Panc1 (cell line): Measurements from ENCODE around the gene MAP1LC3A. TPM values are rescaled to one million over a fixed set of nuclear protein-coding genes. Genes with fewer than 3 reads are reported as not detected.

Experiments used
- ATAC-seq: fragments of 200-7000 bp; cut with Tn5 transposase; 2 replicates; pipeline ENCODE4 v1.9.1; 2020; ENCODE audit warnings: mild to moderate bottlenecking, moderate library complexity
- BruUV-seq: library from RNA; stranded (reverse); fragments of 400-500 nt; replicated peaks from 2 replicates; lab custom pipeline; 2021; lab: Mats Ljungman, UMichigan
- CTCF ChIA-PET: fragments of 300-600 bp; sonication (Branson Sonifier 250); formaldehyde crosslinking; loops from one replicate; lab custom pipeline; 2022; ENCODE audit warnings: antibody characterized with exemption; lab: Charles Lee
- POLR2A ChIA-PET: fragments of 300-600 bp; sonication (Branson Sonifier 250); formaldehyde crosslinking; loops from one replicate; lab custom pipeline; 2022; ENCODE audit warnings: antibody characterized with exemption; lab: Charles Lee
- DNase-seq: peaks from one replicate; pipeline ENCODE4 v3.0.0-alpha.2; 2010; ENCODE audit warnings: low read depth, low spot score
- H3K27ac ChIP-seq: 2 replicates; pipeline ENCODE4 v1.5.1; 2011; ENCODE audit warnings: mild to moderate bottlenecking, low read length, inconsistent platforms
- H3K27me3 ChIP-seq: fragments of 200-500 bp; sonication (Bioruptor generic); 2 replicates; pipeline ENCODE4 v1.6.0; 2014; ENCODE audit warnings: low read length, inconsistent platforms; ENCODE audit not compliant: control insufficient read depth, insufficient read depth
- H3K36me3 ChIP-seq: fragments of 200-500 bp; sonication (Bioruptor generic); 2 replicates; pipeline ENCODE4 v1.5.1; 2014; ENCODE audit warnings: inconsistent platforms, mild to moderate bottlenecking, low read length, moderate library complexity; ENCODE audit not compliant: control insufficient read depth, insufficient read depth
- H3K4me1 ChIP-seq: 2 replicates; pipeline ENCODE4 v1.5.1; 2011; ENCODE audit warnings: inconsistent platforms, mild to moderate bottlenecking, low read length, moderate library complexity; ENCODE audit not compliant: control insufficient read depth, insufficient read depth
- H3K4me3 ChIP-seq, 2 experiments: 2 replicates each; pipeline ENCODE4 v1.5.1; 2011 to 2012; ENCODE audit warnings: low read depth in 2 of 2, low read length in 2 of 2, mild to moderate bottlenecking in 2 of 2, inconsistent platforms in 1 of 2, moderate library complexity in 1 of 2
- H3K9me3 ChIP-seq: fragments of 200-500 bp; sonication (Bioruptor generic); 2 replicates; pipeline ENCODE4 v1.5.1; 2014; ENCODE audit warnings: low read depth, mild to moderate bottlenecking, inconsistent platforms, low read length, moderate library complexity; ENCODE audit not compliant: control insufficient read depth, insufficient read depth
- CTCF ChIP-seq: fragments of 450-650 bp; IDR thresholded peaks from 2 replicates; pipeline ENCODE4 v1.5.1; 2017; ENCODE audit warnings: mild to moderate bottlenecking
- POLR2AphosphoS5 ChIP-seq: IDR thresholded peaks from 2 replicates; pipeline ENCODE4 v1.6.1; 2012; ENCODE audit warnings: mild to moderate bottlenecking, low read depth, low read length, moderate library complexity
- REST ChIP-seq, 2 experiments: IDR thresholded peaks; 2 replicates each; pipeline ENCODE4 v1.6.1; 2011 to 2012; ENCODE audit warnings: low read depth in 2 of 2, control low read depth in 1 of 2, low read length in 1 of 2, mild to moderate bottlenecking in 1 of 2, moderate library complexity in 1 of 2; ENCODE audit not compliant: insufficient read depth in 1 of 2
- SIN3A ChIP-seq: IDR thresholded peaks from 2 replicates; pipeline ENCODE4 v1.6.1; 2012; ENCODE audit warnings: low read depth, mild to moderate bottlenecking, low read length, moderate library complexity, borderline replicate concordance; ENCODE audit not compliant: insufficient read depth
- TCF7L2 ChIP-seq: IDR thresholded peaks from 2 replicates; pipeline ENCODE4 v1.6.1; 2011; ENCODE audit warnings: mild to moderate bottlenecking, low read depth, low read length, inconsistent platforms
- in situ Hi-C: cut with HindIII; loops from 2 replicates; pipeline ENCODE4 v1.10.0; 2016; ENCODE audit warnings: low sequenced_read_pairs, low pct_unique_long_range_greater_than_20kb
- intact Hi-C: fragments of 100-400 bp; cut with micrococcal nuclease; formaldehyde crosslinking; loops from one replicate; pipeline ENCODE4 v1.10.0; 2022; ENCODE audit not compliant: unreplicated experiment
- total RNA-seq: library from RNA; stranded (reverse); gene quantifications from one replicate; pipeline ENCODE4 v1.2.1, GENCODE V29; 2021; ENCODE audit not compliant: unreplicated experiment

MAP1LC3A gene
- total RNA-seq, 1 experiment from 2014 or later, result 25.1 TPM

GRCh38 chr20:34560141-34560523, 1.6 kb downstream of the MAP1LC3A start:
- CTCF ChIA-PET, result no interaction called here
- POLR2A ChIA-PET, result no interaction called here

GRCh38 chr20:34560614-34561013, 2.1 kb downstream of the MAP1LC3A start:
- intact Hi-C loops, result loop anchor here (10.0 kb wide), 1 partner anchor 144 kb away; the partner anchor contains the start of gene TP53INP2
- H3K27me3 ChIP-seq, result no peaks in the 10 kb centered on the region
- no peaks in the 10 kb centered on the region for H3K36me3 ChIP-seq
- no peak for TF ChIP-seq REST (IDR thresholded peaks at IDR 0.05; ENCODE audit: insufficient read depth in 1 of 2, low read depth in 2 of 2, low read length in 1 of 2)
- TF ChIP-seq TCF7L2, result no peak
- no peak for TF ChIP-seq SIN3A
- TF ChIP-seq POLR2AphosphoS5, result no peak
- no peak for TF ChIP-seq CTCF
- DNase-seq (no peak), ATAC-seq (no peak)
- no peak overlapping the region for H3K4me3 ChIP-seq
- no peaks in the 10 kb centered on the region for H3K9me3 ChIP-seq
- in situ Hi-C loops, result no loop called here
- H3K4me1 ChIP-seq, result peaks cover 3% of the 10 kb centered on the region; the same call in 1 of the 2 replicates
- ChIA-PET POLR2A (no interaction called here), CTCF (no interaction called here)
- H3K27ac ChIP-seq, result no peak overlapping the region
- BruUV-seq, result no TSS peak

More at GRCh38 chr20:34560141-34560523, 1.6 kb downstream of the MAP1LC3A start:
- Histone ChIP-seq H3K4me1 (peaks cover 3% of the 10 kb centered on the region; the same call in 1 of the 2 replicates), H3K36me3 (no peaks in the 10 kb centered on the region), H3K27ac (no peak overlapping the region), H3K9me3 (no peaks in the 10 kb centered on the region), H3K4me3 (no peak overlapping the region), H3K27me3 (no peaks in the 10 kb centered on the region)
- TF ChIP-seq REST (IDR thresholded peaks at IDR 0.05; ENCODE audit: insufficient read depth in 1 of 2, low read depth in 2 of 2, low read length in 1 of 2), result no peak
- TF ChIP-seq TCF7L2, result no peak
- no peak for TF ChIP-seq CTCF
- no peak for TF ChIP-seq POLR2AphosphoS5
- no peak for TF ChIP-seq SIN3A
- no TSS peak for BruUV-seq
- ATAC-seq, result no peak
- DNase-seq, result no peak
- intact Hi-C loops (loop anchor here (10.0 kb wide), 1 partner anchor 145 kb away; the partner anchor contains the start of gene TP53INP2), in situ Hi-C loops (no loop called here)
